Activated T-cell treated with anti-CD3 and anti-CD28 coated beads, Interleukin-2, amount 50 U/mL, for 24 hours (primary cell): Measurements from ENCODE around the gene CCDC171.

Experiments used
- DNase-seq: peaks from one replicate; pipeline ENCODE4 v3.0.0-alpha.2; 2020
- H3K27ac Mint-ChIP-seq: 2 replicates; pipeline ENCODE4 v1.8.0; 2020; ENCODE audit warnings: mild to moderate bottlenecking, mixed read lengths
- H3K27me3 Mint-ChIP-seq: 2 replicates; pipeline ENCODE4 v1.8.0; 2020; ENCODE audit warnings: mixed read lengths
- H3K36me3 Mint-ChIP-seq: 2 replicates; pipeline ENCODE4 v1.8.0; 2020; ENCODE audit warnings: low read depth, mixed read lengths
- H3K4me1 Mint-ChIP-seq: 2 replicates; pipeline ENCODE4 v1.8.0; 2020; ENCODE audit warnings: low read depth, mixed read lengths
- H3K4me3 Mint-ChIP-seq: 2 replicates; pipeline ENCODE4 v1.8.0; 2020; ENCODE audit warnings: mild to moderate bottlenecking, moderate library complexity, mixed read lengths
- H3K9me3 Mint-ChIP-seq: 2 replicates; pipeline ENCODE4 v1.8.0; 2020; ENCODE audit warnings: mixed read lengths

The CCDC171 gene

DNA sequence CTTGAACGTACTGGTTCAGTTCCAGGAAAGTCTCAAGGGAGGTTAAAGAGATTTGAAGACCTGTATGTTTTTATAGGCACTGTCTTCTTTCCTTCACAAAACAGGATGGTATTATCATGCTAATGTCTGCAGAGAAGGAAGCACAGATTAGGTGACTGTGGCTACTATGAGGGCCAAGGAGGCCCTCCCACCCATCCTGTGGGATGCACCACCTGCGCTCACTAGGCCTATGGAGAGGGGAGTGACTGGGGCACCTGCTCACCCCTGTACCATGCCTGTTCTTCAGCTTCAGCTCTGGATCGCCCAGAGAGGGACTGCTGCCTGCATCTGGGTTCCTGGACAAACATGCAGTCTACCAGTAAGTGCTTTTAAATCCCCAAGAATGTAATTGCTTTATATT, 469.4 kb downstream of the CCDC171 start:
- Mint-ChIP-seq H3K9me3 (peaks cover 9% of the 10 kb centered on the region), H3K4me1 (no peaks in the 10 kb centered on the region)

DNA sequence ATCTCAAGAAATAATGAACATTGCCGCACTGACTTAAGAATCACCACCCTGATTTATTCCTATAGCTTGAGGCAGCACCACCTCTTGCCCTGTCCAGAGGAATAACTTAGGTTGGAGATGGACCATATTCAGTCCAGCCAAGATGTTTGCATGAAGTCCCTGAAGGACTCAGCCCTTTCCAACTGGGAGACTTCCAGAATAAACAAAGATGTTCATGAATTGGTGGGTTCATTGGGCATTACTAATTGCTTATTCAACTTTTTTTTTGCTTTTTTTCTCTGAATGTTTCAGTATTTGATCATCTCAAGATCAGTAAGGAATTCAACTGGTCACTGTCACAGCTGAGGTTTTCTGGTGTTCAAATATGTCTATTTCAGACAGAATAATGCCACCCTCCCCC, 470.6 kb downstream of the CCDC171 start:
- Mint-ChIP-seq H3K27me3 (no peaks in the 10 kb centered on the region), H3K4me3 (no peak overlapping the region), H3K36me3 (no peaks in the 10 kb centered on the region), H3K4me1 (no peaks in the 10 kb centered on the region), H3K27ac (no peak overlapping the region), H3K9me3 (peaks cover 3% of the 10 kb centered on the region)
- DNase-seq: no peak

More for the DNA sequence above, 469.4 kb downstream of the CCDC171 start:
- Mint-ChIP-seq H3K27me3 (no peaks in the 10 kb centered on the region), H3K4me3 (no peak overlapping the region), H3K36me3 (no peaks in the 10 kb centered on the region), H3K27ac (no peak overlapping the region)
- no peak for DNase-seq
